ENCODE results near the gene DLL3.
A peak's percentile ranks its signal among the peaks of the same experiment; 100 is the strongest.
"Not testable (repeated sequence)": the region's sequence is repeated elsewhere in the genome, so short reads cannot be mapped to it uniquely, and the experiment has no call there.

Gene DLL3

DNA sequence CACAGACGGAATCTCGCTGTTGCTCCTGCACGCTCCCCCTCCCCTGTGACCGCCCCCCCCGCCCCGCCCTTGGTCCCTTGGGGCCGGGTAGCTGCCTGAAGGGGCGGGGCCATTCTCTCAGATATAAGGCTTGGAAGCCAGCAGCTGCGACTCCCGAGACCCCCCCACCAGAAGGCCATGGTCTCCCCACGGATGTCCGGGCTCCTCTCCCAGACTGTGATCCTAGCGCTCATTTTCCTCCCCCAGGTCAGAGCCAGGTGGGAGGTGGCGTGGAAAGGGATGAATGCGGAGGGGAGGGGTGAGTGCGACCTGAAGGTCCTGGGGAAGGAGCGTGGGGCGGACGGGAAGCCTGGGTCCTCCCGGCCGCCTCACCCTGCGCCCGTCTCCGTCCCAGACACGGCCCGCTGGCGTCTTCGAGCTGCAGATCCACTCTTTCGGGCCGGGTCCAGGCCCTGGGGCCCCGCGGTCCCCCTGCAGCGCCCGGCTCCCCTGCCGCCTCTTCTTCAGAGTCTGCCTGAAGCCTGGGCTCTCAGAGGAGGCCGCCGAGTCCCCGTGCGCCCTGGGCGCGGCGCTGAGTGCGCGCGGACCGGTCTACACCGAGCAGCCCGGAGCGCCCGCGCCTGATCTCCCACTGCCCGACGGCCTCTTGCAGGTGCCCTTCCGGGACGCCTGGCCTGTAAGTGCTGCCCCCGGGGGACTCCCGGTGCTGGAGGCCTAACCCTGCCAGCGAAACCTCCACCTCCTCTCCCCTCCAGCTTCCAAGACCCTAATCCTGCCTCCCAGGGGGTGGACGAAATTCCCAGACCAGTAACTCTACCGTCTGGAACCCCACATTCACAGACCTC is at the start of gene DLL3:
TSS of gene DLL3 (plus strand) at position 150 of the 845 bp plus-strand sequence. CDS start at position 178, 28 bp downstream.
- no peak for DNase-seq

- no peak for DNase-seq
These were observed 49.5 kb upstream of the DLL3 start for GRCh38 chr19:39449116-39449797.

- DNase-seq, result not testable (repeated sequence)
These were observed 47.5 kb upstream of the DLL3 start for GRCh38 chr19:39451257-39451656.

- no peak for DNase-seq
These were observed 35.3 kb upstream of the DLL3 start for GRCh38 chr19:39463403-39463802.

GRCh38 chr19:39465956-39466747 is 32.6 kb upstream of the DLL3 start:
- no peak for DNase-seq

GRCh38 chr19:39467941-39468340 is 30.8 kb upstream of the DLL3 start:
- DNase-seq, result no peak

GRCh38 chr19:39469036-39469435 is 29.7 kb upstream of the DLL3 start:
- DNase-seq, result no peak

GRCh38 chr19:39469567-39469966 is 29.2 kb upstream of the DLL3 start:
- DNase-seq, result no peak

DNA sequence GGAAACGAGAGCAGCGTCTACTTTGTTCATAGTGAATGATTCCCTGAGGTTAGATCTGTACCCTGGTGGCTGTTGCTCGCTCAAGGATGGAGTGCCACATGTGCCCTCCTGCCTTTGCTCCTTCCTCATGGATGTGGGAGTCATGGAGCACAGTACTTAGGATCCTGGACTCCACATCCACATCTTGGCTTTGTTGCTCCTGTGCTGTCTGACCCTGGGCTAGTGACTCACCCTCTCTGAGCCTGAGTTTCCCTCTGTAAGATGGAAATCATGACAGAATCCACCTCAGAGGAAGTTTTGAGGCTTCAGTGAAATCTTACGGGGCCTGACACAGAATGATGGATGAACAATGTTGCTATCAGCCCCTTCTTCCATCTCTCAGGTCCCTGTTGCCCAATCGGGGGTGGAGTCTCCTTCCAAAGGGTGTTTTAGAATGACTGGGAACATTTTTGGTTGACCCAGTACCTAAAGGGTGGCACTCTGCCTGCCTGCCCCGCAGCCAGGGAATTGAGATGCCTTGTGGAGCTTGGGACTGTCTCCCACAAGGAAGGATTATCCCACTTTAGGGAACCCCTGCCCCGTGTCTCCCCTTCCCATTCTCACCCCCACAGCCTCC is 27.9 kb upstream of the DLL3 start:
- DNase-seq, result no peak

DNA sequence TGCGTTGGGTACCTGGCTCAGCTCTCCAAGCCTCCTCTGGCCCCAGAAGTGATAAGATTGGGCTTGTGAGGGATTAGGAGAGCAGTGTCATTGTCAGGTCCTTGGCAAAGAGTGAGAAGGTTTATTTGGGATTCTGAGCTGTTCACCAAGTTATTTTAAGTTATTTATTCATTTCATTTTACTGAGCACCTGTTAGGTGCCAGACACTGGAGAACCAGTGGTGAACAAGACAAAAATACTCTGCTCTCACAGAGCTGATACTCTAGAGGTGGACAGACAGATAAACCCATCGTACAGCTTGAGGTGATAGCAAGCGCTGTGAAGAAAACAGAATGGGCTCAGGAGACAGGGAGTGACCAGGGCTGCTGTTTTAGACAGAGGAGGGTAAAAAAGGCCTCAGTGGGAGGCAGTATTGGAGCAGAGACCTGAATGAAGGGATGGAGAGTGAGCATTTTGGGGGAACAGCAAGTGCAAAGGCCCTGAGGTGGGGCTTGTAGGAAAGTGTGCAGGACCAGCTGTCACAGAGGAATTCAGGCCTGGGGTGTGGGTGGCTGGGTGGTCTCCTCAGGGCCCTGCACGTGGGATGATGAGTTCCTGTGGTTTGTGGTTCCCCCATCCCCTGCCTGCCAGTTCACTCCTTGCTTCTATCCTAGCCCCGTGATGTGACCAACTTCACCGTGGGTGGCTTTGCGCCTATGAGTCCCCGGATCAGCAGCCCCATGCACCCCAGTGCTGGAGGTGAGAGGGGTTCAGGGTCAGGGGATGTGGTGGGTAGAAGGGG is 26.8 kb upstream of the DLL3 start:
- DNase-seq, result no peak

DNA sequence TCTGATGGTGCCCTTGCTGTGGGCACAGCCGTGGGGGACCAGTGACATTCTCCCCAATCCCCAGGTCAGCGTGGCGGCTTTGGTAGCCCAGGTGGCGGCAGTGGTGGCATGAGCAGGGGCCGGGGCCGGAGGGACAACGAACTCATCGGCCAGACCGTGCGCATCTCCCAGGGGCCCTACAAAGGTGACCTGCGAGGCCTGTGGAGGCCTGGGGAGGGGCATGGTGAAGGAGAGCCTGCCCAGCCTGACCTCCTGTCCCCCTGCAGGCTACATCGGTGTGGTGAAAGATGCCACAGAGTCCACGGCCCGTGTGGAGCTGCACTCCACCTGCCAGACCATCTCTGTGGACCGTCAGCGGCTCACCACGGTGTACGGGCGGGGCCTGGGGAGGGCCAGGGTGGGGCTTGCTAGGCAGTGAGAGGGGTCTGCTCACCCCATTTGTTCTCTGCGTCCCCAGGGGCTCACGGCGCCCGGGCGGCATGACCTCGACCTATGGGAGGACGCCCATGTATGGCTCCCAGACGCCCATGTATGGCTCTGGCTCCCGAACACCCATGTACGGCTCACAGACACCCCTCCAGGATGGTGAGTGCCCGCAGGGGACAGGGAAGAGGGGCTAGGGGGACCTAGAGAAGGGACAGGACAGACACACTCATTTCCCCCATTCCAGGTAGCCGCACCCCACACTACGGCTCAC is 25.9 kb upstream of the DLL3 start:
- no peak for DNase-seq

GRCh38 chr19:39473443-39473960 is 25.2 kb upstream of the DLL3 start:
- no peak for DNase-seq

- peak; percentile 18 for DNase-seq
These were observed 24.6 kb upstream of the DLL3 start for GRCh38 chr19:39474139-39474620.

- DNase-seq, result no peak
These were observed 23.0 kb upstream of the DLL3 start for GRCh38 chr19:39475748-39476147.

DNA sequence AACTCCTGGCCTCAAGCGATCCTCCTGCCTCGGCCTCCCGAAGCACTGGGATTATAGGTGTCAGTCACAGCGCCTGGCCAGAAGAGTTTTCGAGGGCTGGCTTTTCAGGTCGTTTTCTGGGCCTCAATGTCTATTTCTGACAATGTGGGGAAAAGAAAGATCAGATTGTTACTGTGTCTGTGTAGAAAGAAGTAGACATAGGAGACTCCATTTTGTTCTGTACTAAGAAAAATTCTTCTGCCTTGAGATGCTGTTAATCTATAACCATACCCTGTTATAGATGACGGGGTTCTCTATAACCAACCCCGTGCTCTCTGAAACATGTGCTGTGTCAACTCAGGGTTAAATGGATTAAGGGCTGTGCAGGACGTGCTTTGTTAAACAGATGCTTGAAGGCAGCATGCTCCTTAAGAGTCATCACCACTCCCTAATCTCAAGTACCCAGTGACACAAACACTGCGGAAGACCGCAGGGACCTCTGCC is 19.4 kb upstream of the DLL3 start:
- DNase-seq, result not testable (repeated sequence)

DNA sequence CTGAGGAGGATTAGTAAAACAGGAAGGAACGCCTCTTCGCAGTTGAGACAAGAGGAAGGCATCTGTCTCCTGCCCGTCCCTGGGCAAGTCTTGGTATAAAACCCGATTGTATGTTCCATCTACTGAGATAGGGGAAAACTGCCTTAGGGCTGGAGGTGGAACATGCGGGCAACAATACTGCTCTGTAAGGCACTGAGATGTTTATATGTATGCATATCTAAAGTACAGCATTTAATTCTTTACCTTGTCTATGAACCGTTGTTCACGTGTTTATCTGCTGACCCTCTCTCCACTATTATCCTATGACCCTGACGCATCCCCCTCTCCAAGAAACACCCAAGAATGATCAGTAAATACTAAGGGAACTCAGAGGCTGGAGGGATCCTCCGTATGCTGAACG is 18.8 kb upstream of the DLL3 start:
- no peak for DNase-seq

DNA sequence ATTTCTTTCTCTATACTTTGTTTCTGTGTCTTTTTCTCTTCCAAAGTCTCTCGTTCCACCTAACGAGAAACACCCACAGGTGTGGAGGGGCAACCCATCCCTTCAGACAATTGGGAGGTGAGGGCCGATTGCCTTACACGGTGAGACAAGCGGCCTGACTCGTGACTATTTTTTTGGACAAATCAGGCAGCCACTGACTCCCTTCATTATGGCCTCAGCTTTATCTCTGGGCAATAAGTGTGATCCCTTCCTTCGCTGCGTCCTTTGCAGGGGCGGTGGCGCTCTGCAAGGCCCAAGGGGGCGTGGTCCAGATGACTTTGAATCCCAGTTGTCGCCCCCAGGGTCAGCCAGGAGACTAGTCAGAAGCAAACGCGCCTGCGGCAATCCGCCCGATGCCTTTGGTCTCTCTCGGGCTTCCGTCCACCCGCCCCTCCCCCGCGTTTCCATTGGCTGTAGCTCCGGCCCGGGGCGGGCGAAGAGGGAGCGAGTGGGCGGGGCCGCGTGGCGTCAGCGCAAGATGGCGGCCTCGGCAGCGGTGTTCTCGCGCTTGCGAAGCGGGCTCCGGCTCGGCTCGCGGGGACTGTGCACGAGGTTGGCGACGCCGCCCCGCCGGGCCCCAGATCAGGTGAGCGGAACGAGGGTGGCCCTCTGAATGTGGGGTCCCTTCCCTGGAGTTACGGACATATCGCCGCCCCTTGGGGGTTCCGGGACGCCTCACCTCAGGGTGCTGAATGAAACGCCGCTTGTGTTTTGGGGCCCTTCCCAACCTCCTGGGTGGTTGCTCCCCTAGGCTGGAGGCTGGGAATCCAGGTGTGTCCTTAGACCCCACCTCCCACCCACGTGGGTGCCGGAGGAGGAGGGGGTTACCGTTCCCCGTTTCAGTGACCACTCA is 18.2 kb upstream of the DLL3 start, which contains the start of gene TIMM50:
TSS of gene TIMM50 (plus strand) at position 502 of the 892 bp plus-strand sequence. CDS start at position 518, 16 bp downstream.
- peak; percentile 95 for DNase-seq

- DNase-seq, result no peak
These were observed 17.6 kb upstream of the DLL3 start for GRCh38 chr19:39481229-39481545.

DNA sequence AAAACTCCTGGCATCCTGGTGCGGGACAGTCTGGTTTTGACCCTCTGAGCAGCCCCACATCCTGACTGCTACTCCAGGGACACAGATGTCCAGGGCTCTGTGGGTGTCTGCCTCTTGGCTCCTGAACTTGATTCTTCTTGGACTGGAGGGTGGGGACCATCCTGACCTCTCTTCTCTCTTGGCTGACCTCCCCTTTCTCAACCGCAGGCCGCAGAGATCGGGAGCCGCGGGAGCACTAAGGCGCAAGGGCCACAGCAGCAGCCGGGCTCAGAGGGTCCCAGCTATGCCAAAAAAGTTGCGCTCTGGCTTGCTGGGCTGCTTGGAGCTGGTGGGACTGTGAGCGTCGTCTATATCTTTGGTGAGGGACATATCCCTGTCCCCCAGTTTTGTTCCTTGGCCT is 17.1 kb upstream of the DLL3 start:
- DNase-seq, result no peak

DNA sequence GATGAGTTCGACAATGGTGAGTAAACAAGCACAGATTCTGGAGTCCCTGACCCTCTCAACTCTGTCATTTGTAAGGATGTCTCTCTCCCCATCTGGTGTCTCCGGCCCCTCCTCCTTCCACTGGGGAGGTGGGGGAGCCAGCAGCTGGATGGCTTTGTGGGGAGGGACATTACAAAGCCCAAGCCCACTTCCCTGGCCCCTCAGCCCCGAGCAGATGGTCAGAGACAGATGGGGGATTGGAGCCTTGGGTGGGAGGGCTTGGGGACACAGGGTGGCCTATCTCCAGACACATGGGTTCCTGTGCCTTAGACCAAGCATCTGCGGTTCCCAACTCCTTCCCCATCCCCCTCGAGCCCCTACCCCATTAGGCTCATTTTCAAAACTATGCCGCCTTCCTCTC is 15.6 kb upstream of the DLL3 start:
- DNase-seq, result no peak

All from fibroblast of skin of right biceps (primary cell).